Measurements from ENCODE around the gene CTSS. TPM values are rescaled to one million over a fixed set of nuclear protein-coding genes. Genes with fewer than 3 reads are reported as not detected.

CTSS gene
- total RNA-seq, 4 donors from 2014 or later: 5.9 to 26.7 (median 16.5) TPM

DNA sequence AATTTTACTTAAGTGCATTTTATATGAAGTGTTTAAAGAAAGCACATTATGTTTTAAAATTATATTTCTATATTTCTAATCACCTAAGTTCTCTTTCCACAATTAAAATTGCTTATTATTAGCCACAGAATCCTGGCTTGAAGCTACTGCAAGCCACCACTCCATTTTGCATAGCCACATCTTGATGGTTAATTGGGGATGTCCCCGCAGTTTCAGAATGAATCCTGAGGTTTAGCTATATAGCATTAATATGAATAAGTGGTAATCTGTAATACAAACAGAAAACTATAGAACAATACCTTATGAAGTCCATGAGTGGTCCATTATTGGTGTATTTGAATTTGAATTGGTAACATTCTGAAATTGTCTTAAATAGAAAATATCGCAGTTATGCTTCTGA, 57.0 kb downstream of the CTSS start:
- Histone ChIP-seq H3K9me3 (no peaks in the 10 kb centered on the region), H3K27me3 (no peaks in the 10 kb centered on the region), H3K4me3 (no peak overlapping the region), H3K36me3 (no peaks in the 10 kb centered on the region), H3K27ac (no peak overlapping the region), H3K4me1 (no peaks in the 10 kb centered on the region)
- no peak for TF ChIP-seq POLR2A (IDR thresholded peaks at IDR 0.05)
- TF ChIP-seq, protein P1, sequence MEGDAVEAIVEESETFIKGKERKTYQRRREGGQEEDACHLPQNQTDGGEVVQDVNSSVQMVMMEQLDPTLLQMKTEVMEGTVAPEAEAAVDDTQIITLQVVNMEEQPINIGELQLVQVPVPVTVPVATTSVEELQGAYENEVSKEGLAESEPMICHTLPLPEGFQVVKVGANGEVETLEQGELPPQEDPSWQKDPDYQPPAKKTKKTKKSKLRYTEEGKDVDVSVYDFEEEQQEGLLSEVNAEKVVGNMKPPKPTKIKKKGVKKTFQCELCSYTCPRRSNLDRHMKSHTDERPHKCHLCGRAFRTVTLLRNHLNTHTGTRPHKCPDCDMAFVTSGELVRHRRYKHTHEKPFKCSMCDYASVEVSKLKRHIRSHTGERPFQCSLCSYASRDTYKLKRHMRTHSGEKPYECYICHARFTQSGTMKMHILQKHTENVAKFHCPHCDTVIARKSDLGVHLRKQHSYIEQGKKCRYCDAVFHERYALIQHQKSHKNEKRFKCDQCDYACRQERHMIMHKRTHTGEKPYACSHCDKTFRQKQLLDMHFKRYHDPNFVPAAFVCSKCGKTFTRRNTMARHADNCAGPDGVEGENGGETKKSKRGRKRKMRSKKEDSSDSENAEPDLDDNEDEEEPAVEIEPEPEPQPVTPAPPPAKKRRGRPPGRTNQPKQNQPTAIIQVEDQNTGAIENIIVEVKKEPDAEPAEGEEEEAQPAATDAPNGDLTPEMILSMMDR (IDR thresholded peaks at IDR 0.05): no peak
- intact Hi-C loops (cut with DNase I; ENCODE audit: low total_unique reads): no loop called here
- DNase-seq: no peak

- Histone ChIP-seq H3K27me3 (no peaks in the 10 kb centered on the region), H3K27ac (no peak overlapping the region), H3K9me3 (no peaks in the 10 kb centered on the region), H3K4me3 (no peak overlapping the region), H3K4me1 (no peaks in the 10 kb centered on the region), H3K36me3 (no peaks in the 10 kb centered on the region)
- DNase-seq: no peak
- intact Hi-C loops (cut with DNase I; ENCODE audit: low total_unique reads): no loop called here
- TF ChIP-seq POLR2A (IDR thresholded peaks at IDR 0.05): no peak
- TF ChIP-seq, protein P1 (IDR thresholded peaks at IDR 0.05): no peak
These were observed 59.5 kb downstream of the CTSS start for GRCh38 chr1:150706091-150706490.

DNA sequence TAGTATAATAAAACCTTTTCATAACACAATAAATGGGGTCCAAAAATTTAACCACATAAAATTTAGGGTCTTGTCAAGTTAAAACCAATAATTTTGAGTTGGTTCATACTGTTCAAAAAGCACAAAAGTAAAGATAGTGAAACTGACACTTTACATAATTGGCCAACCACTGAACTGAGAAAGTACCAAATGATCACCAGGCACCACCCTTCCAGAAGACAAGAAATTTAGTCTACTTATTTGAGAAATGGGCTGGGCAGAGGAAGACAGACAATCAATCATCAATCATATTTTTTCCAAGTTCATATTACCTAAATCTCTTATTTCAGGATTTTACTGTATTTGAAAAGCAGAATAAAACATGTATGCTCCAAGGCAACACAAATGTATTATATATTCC, 62.2 kb downstream of the CTSS start:
- intact Hi-C loops (cut with DNase I; ENCODE audit: low total_unique reads): no loop called here
- no peak for DNase-seq
- Histone ChIP-seq H3K9me3 (no peaks in the 10 kb centered on the region), H3K27me3 (no peaks in the 10 kb centered on the region), H3K4me3 (no peak overlapping the region), H3K4me1 (no peaks in the 10 kb centered on the region), H3K27ac (no peak overlapping the region), H3K36me3 (no peaks in the 10 kb centered on the region)
- TF ChIP-seq, protein P1 (IDR thresholded peaks at IDR 0.05): no peak
- no peak for TF ChIP-seq POLR2A (IDR thresholded peaks at IDR 0.05)

- Histone ChIP-seq H3K27ac (peak within 1 kb of the TSS; percentile 75 to 79), H3K4me3 (peak within 1 kb of the TSS; percentile 62 to 72), H3K9me3 (no peaks in the 10 kb centered on the region), H3K27me3 (no peaks in the 10 kb centered on the region), H3K4me1 (no peaks in the 10 kb centered on the region), H3K36me3 (no peaks in the 10 kb centered on the region)
- intact Hi-C loops (cut with DNase I; ENCODE audit: low total_unique reads): no loop called here
- TF ChIP-seq POLR2A (IDR thresholded peaks at IDR 0.05): peak; percentile 65 to 70
- TF ChIP-seq, protein P1 (IDR thresholded peaks at IDR 0.05): peak in 2 of 4 experiments; percentile 10 to 14
- peak; percentile 92 to 96 for DNase-seq
These were observed 68.3 kb downstream of the CTSS start, which contains the start of gene GOLPH3L for GRCh38 chr1:150696995-150697927. GOLPH3L (minus strand) TSS chr1:150697154; CDS start chr1:150694838, 2,316 bp downstream.

DNA sequence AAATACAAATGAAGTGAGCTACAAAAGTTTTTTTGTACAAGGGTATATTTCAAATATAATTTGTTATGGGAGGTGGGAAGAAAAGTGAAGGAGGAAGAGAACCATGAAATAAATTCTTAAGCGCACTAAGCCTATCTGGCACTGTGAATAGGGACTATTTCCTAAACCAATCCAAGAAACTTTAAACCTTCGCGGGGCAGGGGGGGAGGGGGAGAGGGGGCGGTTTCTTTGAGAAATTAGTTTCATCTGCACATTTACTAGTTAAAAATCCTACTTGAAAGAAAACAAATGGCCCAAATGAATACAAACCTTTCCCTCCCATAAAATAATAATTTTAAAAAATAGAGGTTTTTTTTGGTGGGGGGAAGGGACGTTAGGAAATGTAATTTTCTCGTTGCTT, 69.0 kb downstream of the CTSS start:
- no peaks in the 10 kb centered on the region for H3K27me3 ChIP-seq
- H3K36me3 ChIP-seq: no peaks in the 10 kb centered on the region
- peak overlapping the region; percentile 75 to 79 for H3K27ac ChIP-seq
- intact Hi-C loops (cut with DNase I; ENCODE audit: low total_unique reads): no loop called here
- no peaks in the 10 kb centered on the region for H3K4me1 ChIP-seq
- no peaks in the 10 kb centered on the region for H3K9me3 ChIP-seq
- no peak for DNase-seq
- TF ChIP-seq, protein P1 (IDR thresholded peaks at IDR 0.05): no peak
- TF ChIP-seq POLR2A (IDR thresholded peaks at IDR 0.05): no peak
- H3K4me3 ChIP-seq: peak overlapping the region; percentile 62 to 72
